Measurements from ENCODE around the gene CDH23.

DNA sequence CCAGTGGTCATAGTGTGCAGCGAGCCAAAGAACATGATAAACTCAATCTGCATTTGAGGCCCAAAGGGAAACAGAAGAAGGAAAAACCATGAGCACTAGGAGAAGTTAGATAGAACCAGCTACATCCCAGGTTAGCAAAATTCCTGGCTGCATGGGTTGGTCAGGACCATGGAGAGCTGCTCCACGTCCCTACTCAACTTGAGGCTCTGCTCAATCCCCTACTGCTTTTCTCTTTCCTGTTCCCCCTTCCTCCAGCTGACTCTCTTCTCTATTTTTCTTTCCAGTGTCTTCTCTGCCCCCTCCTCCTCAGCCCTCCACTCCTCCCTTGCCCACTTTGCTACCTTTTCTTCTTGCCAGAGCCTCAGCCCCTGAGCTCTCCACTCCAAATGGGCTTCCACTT lies 398.5 kb downstream of the CDH23 start:
- TF ChIP-seq YY1 (IDR thresholded peaks at IDR 0.05; ENCODE audit: low read depth, low read length), result no peak
- no peak for TF ChIP-seq MAX (IDR thresholded peaks at IDR 0.05; ENCODE audit: low read depth, low read length)

Measured in GM12878 (cell line).